ENCODE results near the gene TECPR1. TPM values are rescaled to one million over a fixed set of nuclear protein-coding genes. Genes with fewer than 3 reads are reported as not detected.

The TECPR1 gene
- total and polyA plus RNA-seq, 2 experiments from 2014 or later = 4.6 to 24.4 TPM

DNA sequence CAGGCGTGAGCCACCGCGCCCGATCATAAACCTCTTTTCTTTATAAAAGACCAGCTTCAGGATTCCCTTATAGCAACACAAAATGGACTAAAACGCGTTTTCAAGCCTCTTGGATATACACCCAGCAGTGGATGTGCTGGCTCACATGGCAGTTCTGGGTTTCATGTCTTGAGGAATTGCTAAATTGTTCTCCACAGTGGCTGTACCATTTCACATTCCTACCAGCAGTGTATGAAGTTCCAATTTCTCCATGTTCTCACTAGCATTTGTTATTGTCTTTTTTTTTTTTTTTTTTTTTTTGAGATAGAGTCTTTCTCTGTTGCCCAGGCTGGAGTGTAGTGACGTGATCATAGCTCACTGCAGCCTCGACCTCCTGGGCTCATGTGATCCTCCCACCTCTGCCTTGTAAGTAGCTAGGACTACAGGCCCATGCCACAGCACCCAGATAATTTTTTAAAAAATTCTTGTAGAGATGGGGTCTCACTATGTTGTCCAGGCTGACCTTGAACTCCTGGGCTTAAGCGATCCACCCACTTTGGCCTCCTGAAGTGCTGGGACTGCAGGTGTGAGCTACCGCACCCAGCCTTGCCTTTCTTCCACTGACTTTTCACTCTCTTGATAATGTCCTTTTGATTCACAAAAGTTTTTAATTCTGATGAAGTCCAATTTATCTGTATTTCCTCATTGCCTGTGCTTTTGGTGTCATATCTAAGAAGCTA, 17.4 kb downstream of the TECPR1 start (continued):
- TF ChIP-seq ZNF462 (CRISPR knock-in tag; IDR thresholded peaks at IDR 0.05) = no peak
- TF ChIP-seq STAT1 (IDR thresholded peaks at IDR 0.05; ENCODE audit: unreplicated experiment) = no peak
- no peak for TF ChIP-seq ZNF114 (CRISPR knock-in tag; IDR thresholded peaks at IDR 0.05)
- no peak for TF ChIP-seq NANOG (IDR thresholded peaks at IDR 0.05; ENCODE audit: borderline replicate concordance)

GRCh38 chr7:98233219-98234070, 18.6 kb downstream of the TECPR1 start:
- Histone ChIP-seq H3K27me3 (ENCODE audit: insufficient read depth) (no peaks in the 10 kb centered on the region), H2AFZ (no peak overlapping the region), H3K9me2 (ENCODE audit: insufficient read depth) (no peaks in the 10 kb centered on the region), H3K4me1 (ENCODE audit: insufficient read depth) (no peaks in the 10 kb centered on the region), H3K4me3 (no peak overlapping the region), H3K36me3 (ENCODE audit: insufficient read depth) (no peaks in the 10 kb centered on the region), H3K4me2 (no peak overlapping the region), H4K20me1 (replicated peaks; ENCODE audit: insufficient read depth) (no peaks in the 10 kb centered on the region), H3K27ac (ENCODE audit: low read depth) (no peak overlapping the region), H3K79me2 (replicated peaks; ENCODE audit: insufficient read depth) (no peaks in the 10 kb centered on the region), H3F3A (replicated peaks; ENCODE audit: low read depth) (no peaks in the 10 kb centered on the region)
- DNase-seq (ENCODE audit: low spot score) (no peak), ATAC-seq (no peak; the same call in 2 of the 3 replicates)
- no peaks in the 10 kb centered on the region for H3K4me1 Mint-ChIP-seq
- H3K36me3 Mint-ChIP-seq (ENCODE audit: low read depth) = no peaks in the 10 kb centered on the region
- H3K27ac Mint-ChIP-seq = no peak overlapping the region
- no peak overlapping the region for H3K4me3 Mint-ChIP-seq
- no peaks in the 10 kb centered on the region for H3K9me3 Mint-ChIP-seq
- peaks cover 6% of the 10 kb centered on the region for H3K27me3 Mint-ChIP-seq (ENCODE audit: insufficient read depth, low read depth, poor library complexity)
- TF ChIP-seq ETS1 (IDR thresholded peaks at IDR 0.05) = no peak
- no peak for TF ChIP-seq NANOG (IDR thresholded peaks at IDR 0.05; ENCODE audit: borderline replicate concordance)
- no peak for TF ChIP-seq CREB1 (CRISPR knock-in tag; IDR thresholded peaks at IDR 0.05; ENCODE audit: low read depth)
- no peak for TF ChIP-seq REST (IDR thresholded peaks at IDR 0.05; ENCODE audit: unreplicated experiment)
- TF ChIP-seq EZH2phosphoT487 (IDR thresholded peaks at IDR 0.05; ENCODE audit: unreplicated experiment) = no peak
- TF ChIP-seq POLR2AphosphoS5 (IDR thresholded peaks at IDR 0.05; ENCODE audit: low read depth) = no peak
- no peak for TF ChIP-seq EZH2 (IDR thresholded peaks at IDR 0.05; ENCODE audit: low read depth, unreplicated experiment)
- no peak for TF ChIP-seq STAT1 (IDR thresholded peaks at IDR 0.05; ENCODE audit: unreplicated experiment)
- no peak for TF ChIP-seq ZNF114 (CRISPR knock-in tag; IDR thresholded peaks at IDR 0.05)
- TF ChIP-seq ZNF331 (CRISPR knock-in tag; IDR thresholded peaks at IDR 0.05; ENCODE audit: low read depth) = no peak
- TF ChIP-seq JUNB (IDR thresholded peaks at IDR 0.05; ENCODE audit: unreplicated experiment) = no peak

All from GM23338 (cell line).